ENCODE data around the gene IKZF1.

Gene IKZF1

DNA sequence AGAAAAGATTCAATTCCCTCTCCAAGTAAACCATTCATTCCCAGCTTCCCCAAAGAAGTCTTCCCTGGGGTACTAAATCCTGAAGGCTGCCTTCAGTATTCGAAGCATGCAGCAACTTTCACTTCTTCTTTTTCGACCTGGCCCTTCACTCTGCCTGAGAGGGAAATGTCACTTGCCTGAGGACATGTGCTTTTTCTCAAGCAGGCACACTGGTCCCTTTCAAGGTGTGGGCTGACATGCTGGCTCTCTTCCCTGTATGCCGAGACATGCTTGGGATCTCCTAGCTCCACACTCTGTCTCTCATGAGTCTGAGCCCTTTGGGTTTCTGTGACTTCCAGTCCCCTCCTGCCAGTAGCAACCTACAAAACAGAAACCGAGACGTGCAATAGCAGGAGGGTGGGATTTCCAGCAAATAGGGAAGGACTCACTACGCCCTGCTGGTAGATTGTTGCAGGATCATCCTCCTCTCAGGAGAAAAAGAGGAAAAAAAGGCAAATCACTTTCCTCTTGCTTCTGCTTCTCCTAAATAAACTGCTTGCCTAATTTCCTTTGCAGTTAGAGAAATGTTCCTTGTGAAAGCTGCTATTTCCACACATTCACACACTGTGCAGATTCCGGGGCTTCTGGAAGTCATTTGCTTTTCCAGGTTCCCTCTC, 112.1 kb downstream of the IKZF1 start:
- no peaks in the 10 kb centered on the region for H3K27me3 ChIP-seq (ENCODE audit: insufficient read depth, low read length, poor library complexity)
- DNase-seq (no peak), ATAC-seq (ENCODE audit: insufficient read depth, low read depth) (no peak)
- no peaks in the 10 kb centered on the region for H4K20me1 ChIP-seq (ENCODE audit: insufficient read depth, low read length)
- TF ChIP-seq, protein P1, sequence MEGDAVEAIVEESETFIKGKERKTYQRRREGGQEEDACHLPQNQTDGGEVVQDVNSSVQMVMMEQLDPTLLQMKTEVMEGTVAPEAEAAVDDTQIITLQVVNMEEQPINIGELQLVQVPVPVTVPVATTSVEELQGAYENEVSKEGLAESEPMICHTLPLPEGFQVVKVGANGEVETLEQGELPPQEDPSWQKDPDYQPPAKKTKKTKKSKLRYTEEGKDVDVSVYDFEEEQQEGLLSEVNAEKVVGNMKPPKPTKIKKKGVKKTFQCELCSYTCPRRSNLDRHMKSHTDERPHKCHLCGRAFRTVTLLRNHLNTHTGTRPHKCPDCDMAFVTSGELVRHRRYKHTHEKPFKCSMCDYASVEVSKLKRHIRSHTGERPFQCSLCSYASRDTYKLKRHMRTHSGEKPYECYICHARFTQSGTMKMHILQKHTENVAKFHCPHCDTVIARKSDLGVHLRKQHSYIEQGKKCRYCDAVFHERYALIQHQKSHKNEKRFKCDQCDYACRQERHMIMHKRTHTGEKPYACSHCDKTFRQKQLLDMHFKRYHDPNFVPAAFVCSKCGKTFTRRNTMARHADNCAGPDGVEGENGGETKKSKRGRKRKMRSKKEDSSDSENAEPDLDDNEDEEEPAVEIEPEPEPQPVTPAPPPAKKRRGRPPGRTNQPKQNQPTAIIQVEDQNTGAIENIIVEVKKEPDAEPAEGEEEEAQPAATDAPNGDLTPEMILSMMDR (IDR thresholded peaks at IDR 0.05; ENCODE audit: borderline replicate concordance, extremely low read depth, low read length, poor library complexity, severe bottlenecking) = no peak
- TF ChIP-seq EZH2 (IDR thresholded peaks at IDR 0.05; ENCODE audit: borderline replicate concordance, low read depth, low read length, severe bottlenecking) = no peak
- H3K79me2 ChIP-seq (ENCODE audit: insufficient read depth, low read length) = no peaks in the 10 kb centered on the region
- no peak overlapping the region for H3K9ac ChIP-seq (ENCODE audit: low read depth, low read length)
- 0 out of 2 replicates have a peak overlapping the region, but pooled peaks have one; percentile 2 for H2AFZ ChIP-seq (ENCODE audit: low read depth, low read length)
- no peak overlapping the region for H3K4me2 ChIP-seq (ENCODE audit: insufficient read depth, low read length)
- no peaks in the 10 kb centered on the region for H3K9me3 ChIP-seq (ENCODE audit: insufficient read depth, low read length, severe bottlenecking)
- no peaks in the 10 kb centered on the region for H3K36me3 ChIP-seq (ENCODE audit: insufficient read depth, low read length)
- H3K27ac ChIP-seq (ENCODE audit: low read length) = no peak overlapping the region
- no peaks in the 10 kb centered on the region for H3K4me1 ChIP-seq (ENCODE audit: insufficient read depth, low read length)
- no peak overlapping the region for H3K4me3 ChIP-seq (ENCODE audit: low read depth in 1 of 2, low read length in 2 of 2)

DNA sequence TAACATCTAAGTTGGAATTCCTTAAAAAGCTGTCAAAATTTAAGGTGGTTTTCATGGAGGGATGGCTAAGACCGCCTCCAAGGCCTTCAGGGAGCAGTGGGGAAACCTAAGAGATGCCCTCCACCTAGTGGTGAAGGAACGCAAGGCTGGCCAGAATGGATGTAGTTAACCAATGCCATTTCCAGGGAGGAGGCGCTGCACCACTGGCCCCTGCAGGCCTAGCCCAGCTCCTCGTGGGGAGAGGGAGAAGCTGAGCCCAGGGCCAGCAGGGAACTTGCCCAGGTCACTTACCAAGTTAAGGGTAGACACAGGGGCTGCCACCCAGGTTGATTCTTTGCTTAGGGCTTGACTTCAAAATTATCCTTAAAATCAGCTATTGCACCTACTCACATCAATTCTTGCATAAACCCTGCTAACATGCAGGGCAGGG, 113.6 kb downstream of the IKZF1 start:
- TF ChIP-seq, protein P1 (IDR thresholded peaks at IDR 0.05; ENCODE audit: borderline replicate concordance, extremely low read depth, low read length, poor library complexity, severe bottlenecking) = peak; percentile 94
- no peak for TF ChIP-seq EZH2 (IDR thresholded peaks at IDR 0.05; ENCODE audit: borderline replicate concordance, low read depth, low read length, severe bottlenecking)
- H3K79me2 ChIP-seq (ENCODE audit: insufficient read depth, low read length) = no peaks in the 10 kb centered on the region
- no peak overlapping the region for H3K27ac ChIP-seq (ENCODE audit: low read length)
- H3K4me2 ChIP-seq (ENCODE audit: insufficient read depth, low read length) = no peak overlapping the region
- H3K27me3 ChIP-seq (ENCODE audit: insufficient read depth, low read length, poor library complexity) = no peaks in the 10 kb centered on the region
- H4K20me1 ChIP-seq (ENCODE audit: insufficient read depth, low read length) = no peaks in the 10 kb centered on the region
- peak; percentile 78 for DNase-seq
- H3K9ac ChIP-seq (ENCODE audit: low read depth, low read length) = no peak overlapping the region
- H2AFZ ChIP-seq (ENCODE audit: low read depth, low read length) = no peak overlapping the region
- no peak overlapping the region for H3K4me3 ChIP-seq (ENCODE audit: low read depth in 1 of 2, low read length in 2 of 2)
- H3K36me3 ChIP-seq (ENCODE audit: insufficient read depth, low read length) = no peaks in the 10 kb centered on the region
- H3K4me1 ChIP-seq (ENCODE audit: insufficient read depth, low read length) = no peaks in the 10 kb centered on the region
- H3K9me3 ChIP-seq (ENCODE audit: insufficient read depth, low read length, severe bottlenecking) = no peaks in the 10 kb centered on the region
- ATAC-seq (ENCODE audit: insufficient read depth, low read depth) = peak; percentile 99

GRCh38 chr7:50418526-50419290, 114.2 kb downstream of the IKZF1 start:
- no peak overlapping the region for H2AFZ ChIP-seq (ENCODE audit: low read depth, low read length)
- no peaks in the 10 kb centered on the region for H3K4me1 ChIP-seq (ENCODE audit: insufficient read depth, low read length)
- no peak overlapping the region for H3K4me3 ChIP-seq (ENCODE audit: low read depth in 1 of 2, low read length in 2 of 2)
- H3K27me3 ChIP-seq (ENCODE audit: insufficient read depth, low read length, poor library complexity) = no peaks in the 10 kb centered on the region
- no peaks in the 10 kb centered on the region for H3K79me2 ChIP-seq (ENCODE audit: insufficient read depth, low read length)
- no peak overlapping the region for H3K9ac ChIP-seq (ENCODE audit: low read depth, low read length)
- no peak for TF ChIP-seq EZH2 (IDR thresholded peaks at IDR 0.05; ENCODE audit: borderline replicate concordance, low read depth, low read length, severe bottlenecking)
- TF ChIP-seq, protein P1 (IDR thresholded peaks at IDR 0.05; ENCODE audit: borderline replicate concordance, extremely low read depth, low read length, poor library complexity, severe bottlenecking) = no peak
- H3K4me2 ChIP-seq (ENCODE audit: insufficient read depth, low read length) = no peak overlapping the region
- H3K27ac ChIP-seq (ENCODE audit: low read length) = no peak overlapping the region
- no peak for ATAC-seq (ENCODE audit: insufficient read depth, low read depth)
- no peaks in the 10 kb centered on the region for H3K36me3 ChIP-seq (ENCODE audit: insufficient read depth, low read length)
- no peaks in the 10 kb centered on the region for H3K9me3 ChIP-seq (ENCODE audit: insufficient read depth, low read length, severe bottlenecking)
- DNase-seq = no peak
- no peaks in the 10 kb centered on the region for H4K20me1 ChIP-seq (ENCODE audit: insufficient read depth, low read length)

Data from DND-41 (cell line).